ENCODE measurements around the gene SARDH.
"Not testable (repeated sequence)": the region's sequence is repeated elsewhere in the genome, so short reads cannot be mapped to it uniquely, and the experiment has no call there.

Gene SARDH

GRCh38 chr9:133777871-133778270 lies 39.7 kb upstream of the SARDH start:
- in situ Hi-C loops (cut with MboI; ENCODE audit: low sequenced_read_pairs): loop anchor here (25.0 kb wide), 1 partner anchor 309 kb away; no protein-coding TSS in a partner anchor

- in situ Hi-C loops (cut with MboI; ENCODE audit: low sequenced_read_pairs): loop anchor here (25.0 kb wide), 1 partner anchor 310 kb away; no protein-coding TSS in a partner anchor
These were observed 39.1 kb upstream of the SARDH start for GRCh38 chr9:133777068-133777791.

- in situ Hi-C loops (cut with MboI; ENCODE audit: low sequenced_read_pairs): loop anchor here (25.0 kb wide), 1 partner anchor 311 kb away; no protein-coding TSS in a partner anchor
These were observed 38.1 kb upstream of the SARDH start for GRCh38 chr9:133775951-133776905.

GRCh38 chr9:133775291-133775690 lies 37.1 kb upstream of the SARDH start:
- in situ Hi-C loops (cut with MboI; ENCODE audit: low sequenced_read_pairs): loop anchor here (25.0 kb wide), 1 partner anchor 312 kb away; no protein-coding TSS in a partner anchor

GRCh38 chr9:133774799-133775198 lies 36.6 kb upstream of the SARDH start:
- in situ Hi-C loops (cut with MboI; ENCODE audit: low sequenced_read_pairs): loop anchor here (25.0 kb wide), 1 partner anchor 313 kb away; no protein-coding TSS in a partner anchor

- in situ Hi-C loops (cut with MboI; ENCODE audit: low sequenced_read_pairs): no loop called here
These were observed 35.9 kb upstream of the SARDH start for GRCh38 chr9:133773889-133774655.

- in situ Hi-C loops (cut with MboI; ENCODE audit: low sequenced_read_pairs): no loop called here
These were observed 34.4 kb upstream of the SARDH start for GRCh38 chr9:133772581-133772980.

GRCh38 chr9:133771486-133772482 lies 33.6 kb upstream of the SARDH start:
- in situ Hi-C loops (cut with MboI; ENCODE audit: low sequenced_read_pairs): no loop called here

GRCh38 chr9:133770076-133770777 lies 32.1 kb upstream of the SARDH start:
- in situ Hi-C loops (cut with MboI; ENCODE audit: low sequenced_read_pairs): no loop called here

- in situ Hi-C loops (cut with MboI; ENCODE audit: low sequenced_read_pairs): no loop called here
These were observed 31.4 kb upstream of the SARDH start for GRCh38 chr9:133769511-133770075.

- in situ Hi-C loops (cut with MboI; ENCODE audit: low sequenced_read_pairs): no loop called here
These were observed 30.8 kb upstream of the SARDH start for GRCh38 chr9:133768859-133769510.

- in situ Hi-C loops (cut with MboI; ENCODE audit: low sequenced_read_pairs): no loop called here
These were observed 30.3 kb upstream of the SARDH start for GRCh38 chr9:133768371-133768858.

- in situ Hi-C loops (cut with MboI; ENCODE audit: low sequenced_read_pairs): no loop called here
These were observed 29.5 kb upstream of the SARDH start for GRCh38 chr9:133767625-133768024.

- in situ Hi-C loops (cut with MboI; ENCODE audit: low sequenced_read_pairs): no loop called here
These were observed 28.9 kb upstream of the SARDH start for GRCh38 chr9:133767008-133767407.

GRCh38 chr9:133766234-133766633 lies 28.1 kb upstream of the SARDH start:
- in situ Hi-C loops (cut with MboI; ENCODE audit: low sequenced_read_pairs): not testable (repeated sequence)

- in situ Hi-C loops (cut with MboI; ENCODE audit: low sequenced_read_pairs): no loop called here
These were observed 25.4 kb upstream of the SARDH start for GRCh38 chr9:133763272-133764183.

Measured in HL-60/S4 treated with retinoic acid at 250 ng/mL for 4 days and 3 days (cell line).